Panc1 (cell line): Measurements from ENCODE around the gene ELFN1. TPM values are rescaled to one million over a fixed set of nuclear protein-coding genes. Genes with fewer than 3 reads are reported as not detected.

Experiments used
- ATAC-seq: fragments of 200-7000 bp; cut with Tn5 transposase; 2 replicates; pipeline ENCODE4 v1.9.1; 2020; ENCODE audit warnings: mild to moderate bottlenecking, moderate library complexity
- Bru-seq: library from RNA; stranded (reverse); fragments of 400-500 nt; gene quantifications from one replicate; lab custom pipeline; 2021; lab: Mats Ljungman, UMichigan
- BruChase-seq, 2 experiments: library from RNA; stranded (reverse); fragments of 400-500 nt; gene quantifications; one replicate each; lab custom pipeline; 2021; lab: Mats Ljungman, UMichigan
- BruUV-seq: library from RNA; stranded (reverse); fragments of 400-500 nt; replicated peaks from 2 replicates; lab custom pipeline; 2021; lab: Mats Ljungman, UMichigan
- CTCF ChIA-PET: fragments of 300-600 bp; sonication (Branson Sonifier 250); formaldehyde crosslinking; loops from one replicate; lab custom pipeline; 2022; ENCODE audit warnings: antibody characterized with exemption; lab: Charles Lee
- POLR2A ChIA-PET: fragments of 300-600 bp; sonication (Branson Sonifier 250); formaldehyde crosslinking; loops from one replicate; lab custom pipeline; 2022; ENCODE audit warnings: antibody characterized with exemption; lab: Charles Lee
- DNase-seq: peaks from one replicate; pipeline ENCODE4 v3.0.0-alpha.2; 2010; ENCODE audit warnings: low read depth, low spot score
- H3K27ac ChIP-seq: 2 replicates; pipeline ENCODE4 v1.5.1; 2011; ENCODE audit warnings: mild to moderate bottlenecking, low read length, inconsistent platforms
- H3K27me3 ChIP-seq: fragments of 200-500 bp; sonication (Bioruptor generic); 2 replicates; pipeline ENCODE4 v1.6.0; 2014; ENCODE audit warnings: low read length, inconsistent platforms; ENCODE audit not compliant: control insufficient read depth, insufficient read depth
- H3K36me3 ChIP-seq: fragments of 200-500 bp; sonication (Bioruptor generic); 2 replicates; pipeline ENCODE4 v1.5.1; 2014; ENCODE audit warnings: inconsistent platforms, mild to moderate bottlenecking, low read length, moderate library complexity; ENCODE audit not compliant: control insufficient read depth, insufficient read depth
- H3K4me1 ChIP-seq: 2 replicates; pipeline ENCODE4 v1.5.1; 2011; ENCODE audit warnings: inconsistent platforms, mild to moderate bottlenecking, low read length, moderate library complexity; ENCODE audit not compliant: control insufficient read depth, insufficient read depth
- H3K4me3 ChIP-seq, 2 experiments: 2 replicates each; pipeline ENCODE4 v1.5.1; 2011 to 2012; ENCODE audit warnings: low read depth in 2 of 2, low read length in 2 of 2, mild to moderate bottlenecking in 2 of 2, inconsistent platforms in 1 of 2, moderate library complexity in 1 of 2
- H3K9me3 ChIP-seq: fragments of 200-500 bp; sonication (Bioruptor generic); 2 replicates; pipeline ENCODE4 v1.5.1; 2014; ENCODE audit warnings: low read depth, mild to moderate bottlenecking, inconsistent platforms, low read length, moderate library complexity; ENCODE audit not compliant: control insufficient read depth, insufficient read depth
- CTCF ChIP-seq: fragments of 450-650 bp; IDR thresholded peaks from 2 replicates; pipeline ENCODE4 v1.5.1; 2017; ENCODE audit warnings: mild to moderate bottlenecking
- POLR2AphosphoS5 ChIP-seq: IDR thresholded peaks from 2 replicates; pipeline ENCODE4 v1.6.1; 2012; ENCODE audit warnings: mild to moderate bottlenecking, low read depth, low read length, moderate library complexity
- REST ChIP-seq, 2 experiments: IDR thresholded peaks; 2 replicates each; pipeline ENCODE4 v1.6.1; 2011 to 2012; ENCODE audit warnings: low read depth in 2 of 2, control low read depth in 1 of 2, low read length in 1 of 2, mild to moderate bottlenecking in 1 of 2, moderate library complexity in 1 of 2; ENCODE audit not compliant: insufficient read depth in 1 of 2
- SIN3A ChIP-seq: IDR thresholded peaks from 2 replicates; pipeline ENCODE4 v1.6.1; 2012; ENCODE audit warnings: low read depth, mild to moderate bottlenecking, low read length, moderate library complexity, borderline replicate concordance; ENCODE audit not compliant: insufficient read depth
- TCF7L2 ChIP-seq: IDR thresholded peaks from 2 replicates; pipeline ENCODE4 v1.6.1; 2011; ENCODE audit warnings: mild to moderate bottlenecking, low read depth, low read length, inconsistent platforms
- in situ Hi-C: cut with HindIII; loops from 2 replicates; pipeline ENCODE4 v1.10.0; 2016; ENCODE audit warnings: low sequenced_read_pairs, low pct_unique_long_range_greater_than_20kb
- intact Hi-C: fragments of 100-400 bp; cut with micrococcal nuclease; formaldehyde crosslinking; loops from one replicate; pipeline ENCODE4 v1.10.0; 2022; ENCODE audit not compliant: unreplicated experiment
- long read RNA-seq: library from polyadenylated mRNA; unstranded; transcript quantifications from one replicate; pipeline ENCODE4 v2.0.0, GENCODE V29; 2021; ENCODE audit not compliant: unreplicated experiment
- polyA plus RNA-seq: library from polyadenylated mRNA; unstranded; fragments of >200 nt; gene quantifications from one replicate; pipeline ENCODE4 v1.2.1, GENCODE V29; 2012; ENCODE audit warnings: missing spikeins; ENCODE audit not compliant: insufficient read length
- total RNA-seq: library from RNA; stranded (reverse); gene quantifications from one replicate; pipeline ENCODE4 v1.2.1, GENCODE V29; 2021; ENCODE audit not compliant: unreplicated experiment

ELFN1 gene
- total RNA-seq (39.0 TPM), Bru-seq, nascent RNA (percentile 77 among the genes with signal in this experiment), BruChase-seq, experiment 1, labeled RNA remaining after a 2-hour chase (percentile 86 among the genes with signal in this experiment), BruChase-seq, experiment 2, labeled RNA remaining after a 6-hour chase (percentile 86 among the genes with signal in this experiment)
- polyA plus RNA-seq, result 71.7 TPM
- long read RNA-seq, partial matches to known transcripts, result 2 of 44 reads
- long read RNA-seq, other reads (novel, unspliced or antisense), result 41 of 44 reads

GRCh38 chr7:1669954-1670893 is at the start of gene ELFN1:
TSS of gene ELFN1 (plus strand) at chr7:1670277. CDS start at chr7:1744597, 74,320 bp downstream.
- H3K9me3 ChIP-seq, result no peaks in the 10 kb centered on the region
- no peaks in the 10 kb centered on the region for H3K27me3 ChIP-seq
- DNase-seq, result no peak
- in situ Hi-C loops (no loop called here), intact Hi-C loops (loop anchor here (10.0 kb wide), 1 partner anchor 85 kb away; no protein-coding TSS in a partner anchor)
- peak within 1 kb of the TSS; percentile 70 to 81 for H3K4me3 ChIP-seq
- H3K27ac ChIP-seq, result peak within 1 kb of the TSS; percentile 94
- CTCF ChIA-PET, result interaction anchor here (0.7 to 1.0 kb wide), 2 partner anchors 7 to 29 kb away, joined by 3 read pairs; no protein-coding TSS in a partner anchor
- peak; percentile 35 for ATAC-seq
- TF ChIP-seq CTCF, result no peak
- TF ChIP-seq SIN3A, result peak; percentile 72; the same call in 1 of the 2 replicates
- H3K4me1 ChIP-seq, result peaks cover 25% of the 10 kb centered on the region
- POLR2A ChIA-PET, result no interaction called here
- no peaks in the 10 kb centered on the region for H3K36me3 ChIP-seq
- no TSS peak for BruUV-seq

- H3K4me1 ChIP-seq, result no peaks in the 10 kb centered on the region
- ChIA-PET POLR2A (no interaction called here), CTCF (no interaction called here)
- H3K9me3 ChIP-seq, result no peaks in the 10 kb centered on the region
- no peak for TF ChIP-seq TCF7L2
- TF ChIP-seq SIN3A, result no peak
- TF ChIP-seq POLR2AphosphoS5, result no peak
- no peak for TF ChIP-seq REST (IDR thresholded peaks at IDR 0.05; ENCODE audit: insufficient read depth in 1 of 2, low read depth in 2 of 2, low read length in 1 of 2)
- TF ChIP-seq CTCF, result no peak
- ATAC-seq (no peak), DNase-seq (no peak)
- H3K36me3 ChIP-seq, result no peaks in the 10 kb centered on the region
- no peak overlapping the region for H3K27ac ChIP-seq
- BruUV-seq, result no TSS peak
- no peaks in the 10 kb centered on the region for H3K27me3 ChIP-seq
- in situ Hi-C loops (no loop called here), intact Hi-C loops (no loop called here)
- no peak overlapping the region for H3K4me3 ChIP-seq
Measured at GRCh38 chr7:1620835-1621234, 49.2 kb upstream of the ELFN1 start.
